HK-2 (cell line): ENCODE data around the gene SCN10A.

Experiments used
- DNase-seq: peaks from one replicate; pipeline ENCODE4 v3.0.0-alpha.2; 2018; ENCODE audit not compliant: unreplicated experiment

SCN10A gene

GRCh38 chr3:38720465-38720864 is 95.6 kb downstream of the SCN10A start:
- no peak for DNase-seq

DNA sequence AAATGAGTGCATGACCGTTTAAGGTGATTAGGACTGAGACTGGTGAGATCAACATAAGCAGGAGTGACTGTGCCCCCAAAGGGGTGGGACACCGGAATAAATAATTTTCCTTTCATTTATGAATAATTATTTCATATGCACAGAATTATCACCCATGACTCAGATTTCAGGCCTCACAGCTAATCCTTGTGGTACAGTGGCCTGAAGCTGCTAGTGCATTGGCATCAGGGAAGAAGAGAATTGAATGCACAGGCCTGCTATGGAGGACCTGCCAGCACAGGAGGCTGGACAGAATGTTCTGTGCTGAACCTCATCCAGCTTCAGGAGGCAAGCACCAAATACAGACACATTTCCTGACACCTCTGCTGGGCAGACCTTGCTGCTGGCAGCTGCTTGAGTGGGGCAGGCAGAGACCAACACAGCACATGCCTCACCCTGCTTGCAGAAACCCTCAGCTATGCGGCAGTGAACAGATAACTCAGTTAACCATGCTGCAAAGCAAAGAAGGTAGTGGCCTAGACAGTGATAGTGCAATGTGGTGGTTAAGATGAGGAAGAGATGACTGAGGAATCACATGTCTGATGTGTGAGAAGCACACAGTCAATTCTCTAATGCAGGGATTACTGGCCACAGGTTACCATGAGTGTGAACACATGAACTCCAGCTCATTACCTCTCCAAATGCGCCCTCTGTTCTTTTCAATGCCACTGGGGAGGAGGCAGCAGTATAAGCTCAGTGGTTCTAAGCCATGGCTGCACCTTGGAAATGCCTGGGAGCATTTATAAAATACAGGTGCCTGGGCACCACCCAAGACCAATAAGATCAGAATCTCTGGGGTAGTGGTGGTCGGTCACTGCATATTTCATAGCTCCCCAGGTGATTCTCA is 98.4 kb downstream of the SCN10A start:
- DNase-seq = no peak

GRCh38 chr3:38713121-38713520 is 102.9 kb downstream of the SCN10A start:
- DNase-seq = no peak

GRCh38 chr3:38711321-38711720 is 104.7 kb downstream of the SCN10A start:
- no peak for DNase-seq

- no peak for DNase-seq
Observed at GRCh38 chr3:38707730-38708129, 108.3 kb downstream of the SCN10A start.

DNA sequence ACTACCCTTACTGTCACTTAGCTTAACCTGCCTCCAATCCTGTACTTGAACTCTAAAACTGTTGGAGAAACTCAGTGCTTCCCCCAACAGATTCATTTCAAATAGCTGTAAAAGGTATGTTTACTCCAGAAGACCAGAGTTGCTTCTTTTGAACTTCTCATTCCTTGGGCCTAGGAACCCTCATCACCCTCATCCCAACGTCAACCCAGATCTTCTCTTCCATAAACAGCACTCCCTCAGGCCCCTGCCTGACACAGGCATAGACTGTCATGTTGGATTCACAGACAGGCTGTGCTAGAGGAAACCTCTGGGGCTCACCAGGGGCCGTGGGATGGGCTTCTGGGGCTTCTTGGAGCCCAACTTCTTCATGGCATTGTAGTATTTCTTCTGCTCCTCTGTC is 109.1 kb downstream of the SCN10A start:
- DNase-seq = no peak

- no peak for DNase-seq
Observed at GRCh38 chr3:38702231-38702630, 113.8 kb downstream of the SCN10A start.

DNA sequence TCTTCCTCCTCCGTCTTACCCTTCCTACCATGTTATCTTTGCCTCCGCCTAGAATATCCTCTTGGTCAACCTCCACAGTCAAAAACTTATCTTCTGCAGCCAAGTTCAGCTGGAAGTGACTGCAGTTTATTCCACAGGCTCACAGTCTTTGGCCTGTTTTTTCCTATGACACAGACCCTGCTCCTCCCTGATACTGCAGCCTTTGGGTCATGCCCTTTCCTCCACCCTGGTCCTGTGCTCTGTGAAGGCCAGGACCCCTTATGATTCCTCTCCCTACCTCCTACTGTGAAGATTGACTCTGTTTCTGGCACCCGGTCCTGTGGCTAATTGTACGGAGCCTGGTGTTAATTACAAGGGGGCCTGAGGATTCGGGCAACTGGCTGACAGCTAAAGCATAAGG is 117.3 kb downstream of the SCN10A start:
- DNase-seq = no peak

DNA sequence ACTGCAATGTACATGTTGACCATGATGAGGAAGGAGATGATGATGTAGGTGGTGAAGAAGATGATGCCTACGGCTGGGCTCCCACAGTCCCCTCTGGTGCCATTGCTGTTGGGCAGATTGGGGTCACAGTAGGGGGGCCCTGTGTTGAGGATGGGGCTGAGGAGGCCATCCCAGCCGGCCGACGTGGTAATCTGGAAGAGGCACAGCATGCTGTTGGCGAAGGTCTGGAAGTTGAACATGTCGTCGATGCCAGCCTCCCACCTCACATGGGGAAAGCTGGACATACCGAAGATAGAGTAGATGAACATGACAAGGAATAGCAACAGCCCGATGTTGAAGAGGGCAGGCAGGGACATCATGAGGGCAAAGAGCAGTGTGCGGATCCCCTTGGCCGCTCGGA is 118.0 kb downstream of the SCN10A start:
- no peak for DNase-seq

- DNase-seq = no peak
Observed at GRCh38 chr3:38696034-38696433, 120.0 kb downstream of the SCN10A start.

DNA sequence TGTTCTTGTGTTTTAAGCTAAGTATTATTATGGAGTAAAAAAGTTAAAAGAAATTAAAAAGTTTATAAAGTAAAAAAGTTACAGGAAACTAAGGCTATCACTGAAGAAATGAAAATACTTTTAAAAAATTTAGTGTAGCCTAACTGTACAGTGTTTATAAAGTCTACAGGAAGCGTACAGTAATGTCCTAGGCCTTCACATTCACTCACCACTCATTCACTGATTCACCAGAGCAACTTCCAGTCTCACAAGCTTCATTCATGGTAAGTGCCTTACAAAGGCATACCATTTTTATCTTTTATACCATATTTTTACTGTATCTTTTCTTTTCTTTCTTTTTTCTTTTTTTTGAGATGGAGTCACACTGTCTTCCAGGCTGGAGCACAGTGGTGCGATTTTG is 125.8 kb downstream of the SCN10A start:
- no peak for DNase-seq

GRCh38 chr3:38689774-38690173 is 126.2 kb downstream of the SCN10A start:
- no peak for DNase-seq

GRCh38 chr3:38689346-38689745 is 126.7 kb downstream of the SCN10A start:
- no peak for DNase-seq

DNA sequence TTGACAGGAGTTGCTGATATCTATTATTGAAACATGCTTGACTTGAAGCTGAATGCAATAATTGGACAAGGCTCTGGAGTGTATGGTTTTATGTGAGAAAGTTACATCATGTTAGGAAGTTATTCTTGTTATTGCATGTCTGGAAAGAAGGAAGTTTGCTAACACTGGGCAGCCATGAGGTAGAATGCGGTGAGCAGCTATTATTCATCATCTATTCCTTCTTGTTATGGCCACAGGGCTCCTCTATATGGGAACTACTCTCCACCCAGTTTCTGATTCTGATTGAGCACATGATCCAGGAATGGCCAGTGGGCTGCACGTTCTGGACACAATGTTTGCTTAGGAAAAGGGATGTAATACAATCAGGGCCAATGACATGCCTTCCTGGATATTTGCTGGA is 128.7 kb downstream of the SCN10A start:
- no peak for DNase-seq

DNA sequence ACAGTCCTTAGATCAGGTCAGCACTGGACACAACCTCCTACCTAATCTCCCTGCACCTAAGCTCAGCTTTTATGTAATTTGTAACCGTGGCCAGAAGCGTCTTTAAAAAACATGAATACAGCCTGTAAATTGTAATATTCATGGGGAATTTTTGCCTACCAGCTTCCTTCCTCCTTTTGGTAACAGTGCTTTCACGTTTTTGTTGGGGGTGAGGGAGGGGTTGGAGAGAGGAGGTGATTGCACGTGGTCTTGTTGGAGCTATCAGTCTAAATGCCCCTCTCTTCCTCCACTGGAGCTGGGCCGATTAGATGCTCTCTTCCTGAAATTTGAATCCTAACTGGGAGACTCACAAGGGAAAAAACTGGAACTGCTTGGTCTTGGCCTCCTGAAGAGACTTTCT is 131.5 kb downstream of the SCN10A start:
- no peak for DNase-seq

DNA sequence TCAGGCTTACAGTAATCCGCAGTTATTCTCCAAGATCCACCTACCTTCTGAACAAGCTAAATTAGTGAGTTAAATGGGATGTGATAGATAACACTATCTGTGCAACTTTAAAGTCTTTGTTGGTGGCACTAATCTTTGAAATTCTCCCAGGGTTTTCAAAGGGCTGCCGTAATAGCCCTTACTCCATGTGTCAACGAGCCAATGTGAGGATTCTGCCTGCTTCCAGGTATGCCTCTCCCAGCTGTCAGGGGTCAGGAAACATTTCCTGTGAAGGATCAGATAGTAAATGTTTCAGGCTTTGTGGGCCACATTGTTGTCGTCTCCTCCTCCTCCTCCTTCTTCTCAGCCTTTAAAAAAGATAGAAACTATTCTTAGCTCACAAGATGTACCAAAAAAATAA is 146.3 kb downstream of the SCN10A start:
- no peak for DNase-seq

DNA sequence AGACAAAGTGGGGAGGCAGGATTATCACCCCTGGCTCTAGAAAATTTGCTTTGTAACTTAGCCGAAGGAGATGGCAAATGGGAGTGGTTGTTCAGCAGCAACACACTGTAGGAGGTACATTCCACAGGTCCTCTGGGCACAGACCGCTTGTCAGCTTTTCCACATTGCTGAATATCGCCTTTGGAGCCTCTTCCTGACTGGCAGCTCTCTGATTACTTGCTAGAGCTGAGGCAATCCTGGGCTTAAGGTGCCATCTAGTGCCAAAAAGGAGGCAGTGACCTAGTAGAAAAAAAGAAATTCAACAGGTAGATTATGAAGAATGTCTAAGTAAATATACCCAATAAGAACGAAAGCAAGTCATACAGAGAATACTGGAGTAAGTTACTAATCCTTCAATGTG is 153.5 kb downstream of the SCN10A start:
- DNase-seq = peak; percentile 16

DNA sequence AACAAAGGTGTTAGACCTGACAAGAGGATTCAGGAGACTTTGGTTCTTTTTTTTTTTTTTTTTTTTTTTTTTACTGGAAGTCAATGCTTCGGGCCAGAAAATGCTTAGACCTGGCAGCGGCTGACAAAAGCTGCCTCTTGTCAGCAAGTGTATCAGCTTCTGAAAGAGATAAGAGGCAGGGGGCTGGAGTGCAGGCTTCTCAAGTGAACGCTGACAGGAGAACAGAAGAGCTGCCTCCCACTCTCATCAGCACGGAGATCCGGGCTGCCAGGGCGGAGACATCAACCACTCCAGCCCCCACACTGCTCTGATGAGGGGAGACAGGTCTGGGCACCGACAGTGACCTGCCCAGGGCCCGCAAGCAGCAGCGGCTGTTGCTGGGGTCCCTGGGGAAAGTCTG is 157.2 kb downstream of the SCN10A start:
- DNase-seq = no peak

DNA sequence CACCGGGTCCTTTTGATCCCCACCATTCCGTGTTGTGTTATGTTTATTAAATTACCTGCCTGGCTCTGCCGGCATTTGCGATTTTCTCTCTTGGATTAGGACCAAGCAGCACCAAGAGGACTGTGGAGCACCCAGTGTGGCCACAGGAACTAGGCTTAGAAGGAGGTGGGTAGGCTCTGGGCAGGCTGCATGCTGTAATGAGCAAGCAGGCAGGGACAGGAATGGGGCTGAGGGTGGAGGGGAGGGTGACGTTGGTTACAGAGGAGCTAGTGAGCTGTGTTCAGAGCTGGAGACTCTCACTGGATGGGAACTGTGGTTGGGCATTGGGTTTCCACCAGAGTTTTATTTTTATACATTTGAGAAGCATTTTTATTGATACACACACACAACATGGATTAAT is 158.6 kb downstream of the SCN10A start:
- DNase-seq = no peak

- no peak for DNase-seq
Observed at GRCh38 chr3:38655708-38656300, 160.2 kb downstream of the SCN10A start.

DNA sequence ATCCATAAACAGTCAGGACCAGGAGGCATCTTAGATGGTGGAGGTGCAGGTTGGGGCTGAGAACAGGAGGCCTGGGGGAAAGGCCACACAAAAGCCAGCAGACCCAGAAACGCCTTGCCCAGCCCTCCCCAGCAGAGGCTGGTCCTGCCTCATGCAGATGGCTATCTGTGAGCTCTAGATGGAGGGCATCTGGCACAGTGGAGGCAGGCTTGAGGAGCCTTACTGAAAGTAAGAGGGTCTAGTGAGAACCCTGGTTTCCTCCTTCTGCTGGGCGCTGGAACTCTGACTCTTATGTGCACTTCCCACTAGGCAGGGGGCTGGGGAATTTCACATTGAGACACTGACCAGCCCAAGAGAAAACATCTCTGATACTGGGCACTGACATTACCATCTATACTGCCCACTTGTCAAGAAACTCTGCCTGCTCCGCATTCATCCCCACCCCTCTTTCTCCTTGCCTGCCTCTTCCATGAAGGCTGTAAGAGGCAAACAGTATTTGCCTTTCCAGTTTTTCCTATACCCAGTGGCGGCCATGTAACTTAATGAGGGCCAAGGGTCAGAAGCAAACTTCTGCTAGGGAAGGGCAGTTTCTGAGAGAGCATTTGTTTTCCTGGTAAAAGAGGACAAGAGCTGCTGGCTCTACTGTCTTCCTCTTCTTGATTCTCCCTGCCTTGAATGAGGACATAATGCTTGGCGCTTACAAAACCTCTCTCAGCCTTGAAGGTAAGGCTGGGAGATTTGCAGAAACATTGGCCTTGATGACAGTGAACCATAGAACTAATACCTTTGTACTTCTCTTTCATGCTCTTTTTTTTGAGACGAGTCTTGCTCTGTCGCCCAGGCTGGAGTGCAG is 162.1 kb downstream of the SCN10A start:
- no peak for DNase-seq

DNA sequence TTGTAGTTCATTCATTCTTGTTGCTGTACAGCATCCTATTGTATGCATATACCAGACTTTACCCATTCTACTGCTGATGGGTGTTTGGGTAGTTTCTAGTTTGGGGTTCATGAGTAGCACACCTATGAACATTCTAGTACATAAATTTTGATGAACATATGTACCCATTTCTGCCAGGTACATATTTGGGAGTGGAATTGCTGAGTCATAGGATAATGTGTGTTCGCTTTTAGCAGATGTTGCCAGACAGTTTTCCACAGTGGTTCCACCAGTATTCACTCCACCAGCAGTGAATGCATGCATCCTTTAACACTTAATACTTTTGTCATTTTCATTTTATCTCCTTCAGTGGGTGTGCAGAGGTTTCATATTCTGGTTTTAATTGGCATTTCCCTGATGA is 163.1 kb downstream of the SCN10A start:
- DNase-seq = no peak
